HG02884 (cell line): ENCODE measurements around the gene VANGL1.
"Not testable (repeated sequence)": the region's sequence is repeated elsewhere in the genome, so short reads cannot be mapped to it uniquely, and the experiment has no call there.

Experiments
- ATAC-seq: cut with Tn5 transposase; IDR thresholded peaks from one replicate; pipeline ENCODE4 v1.9.1; 2021; ENCODE audit warnings: mild to moderate bottlenecking, moderate library complexity; ENCODE audit not compliant: unreplicated experiment

VANGL1 gene

DNA sequence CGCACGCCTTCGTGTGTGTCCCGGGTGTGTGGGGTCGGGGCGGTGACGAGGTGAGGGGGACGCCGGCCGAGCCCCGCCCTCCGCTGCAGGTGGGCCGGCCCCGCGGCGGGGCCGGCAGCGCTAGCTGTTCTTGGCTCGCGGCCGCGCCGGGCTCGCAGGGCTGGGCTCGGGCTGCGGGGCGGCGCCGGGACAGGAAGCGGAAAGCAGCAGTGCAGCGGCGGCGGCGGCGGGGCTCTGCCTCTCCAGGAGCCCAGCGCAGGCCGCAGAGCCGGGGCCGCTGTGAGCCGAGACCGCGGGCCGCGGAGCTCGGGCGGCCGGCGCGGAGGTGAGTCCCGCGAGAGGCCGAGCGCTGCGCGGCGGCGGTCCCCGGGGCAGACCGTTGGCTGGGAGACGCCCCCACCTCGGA lies at the start of gene VANGL1:
VANGL1 (plus strand) TSS at position 209 of the 406 bp plus-strand sequence. CDS start 9,444 bp downstream, outside the sequence.
- ATAC-seq, result peak; percentile 58

DNA sequence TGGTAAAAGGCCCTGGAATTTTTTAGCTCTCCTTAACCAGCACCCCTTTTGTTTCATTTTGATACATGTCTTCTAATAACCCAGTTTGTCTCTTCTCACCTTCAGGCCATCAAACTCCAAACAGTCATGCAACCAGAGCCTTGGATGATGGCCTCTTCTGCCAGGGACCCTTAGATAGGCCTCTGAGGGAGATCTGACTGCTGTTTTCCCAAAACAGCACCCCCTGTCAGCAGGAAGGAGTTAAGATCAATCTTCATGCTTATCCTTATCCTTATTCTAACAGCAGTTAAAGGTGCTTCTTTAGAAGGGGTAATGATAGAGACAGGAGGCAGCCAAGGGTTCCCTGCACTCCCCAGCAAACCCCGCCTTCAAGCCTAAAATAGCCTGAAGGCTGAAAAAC lies 49.5 kb upstream of the VANGL1 start:
- no peak for ATAC-seq

DNA sequence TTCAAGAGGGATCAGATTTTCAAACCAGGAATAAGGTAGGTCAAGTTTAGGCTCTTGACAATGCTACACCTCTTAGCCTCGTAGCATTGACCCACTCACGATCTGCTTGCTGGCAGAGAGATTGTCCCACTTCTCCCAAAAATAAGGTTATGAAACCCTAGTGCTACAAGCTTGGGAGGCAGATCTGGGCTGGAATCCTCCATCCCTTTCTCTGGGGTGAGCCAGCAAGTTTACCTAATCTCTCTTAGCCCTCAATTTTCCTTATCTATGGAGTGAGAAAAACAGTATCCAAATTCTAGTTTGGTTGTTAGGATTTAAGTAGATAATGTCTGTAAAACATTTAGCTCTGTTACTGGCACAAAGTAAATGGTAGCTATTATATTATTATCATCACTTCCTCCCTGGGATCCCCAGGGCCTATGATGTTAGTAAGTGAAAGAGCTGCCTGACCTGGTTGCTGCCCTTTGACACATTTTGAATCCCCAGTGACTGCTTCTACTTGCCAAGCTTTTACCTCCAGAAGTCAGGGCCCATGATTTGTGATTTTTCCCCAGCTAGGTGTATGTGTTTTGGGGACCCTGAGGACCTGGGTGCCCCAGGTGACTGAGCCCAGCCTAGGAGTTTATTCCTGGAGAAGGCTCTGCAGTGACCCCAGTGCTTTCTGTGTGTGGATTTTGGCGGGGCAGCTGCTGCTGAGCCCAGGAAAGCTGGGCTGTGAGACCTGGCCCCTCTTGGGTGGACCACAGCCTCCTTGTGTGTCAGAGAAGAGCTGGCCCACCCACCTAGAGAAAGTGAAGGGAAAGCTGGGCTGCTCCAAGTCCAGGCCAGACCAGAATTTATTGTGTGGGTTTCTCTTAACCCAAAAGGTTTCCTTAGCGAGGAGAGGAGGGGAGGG lies 48.2 kb upstream of the VANGL1 start:
- ATAC-seq, result no peak

DNA sequence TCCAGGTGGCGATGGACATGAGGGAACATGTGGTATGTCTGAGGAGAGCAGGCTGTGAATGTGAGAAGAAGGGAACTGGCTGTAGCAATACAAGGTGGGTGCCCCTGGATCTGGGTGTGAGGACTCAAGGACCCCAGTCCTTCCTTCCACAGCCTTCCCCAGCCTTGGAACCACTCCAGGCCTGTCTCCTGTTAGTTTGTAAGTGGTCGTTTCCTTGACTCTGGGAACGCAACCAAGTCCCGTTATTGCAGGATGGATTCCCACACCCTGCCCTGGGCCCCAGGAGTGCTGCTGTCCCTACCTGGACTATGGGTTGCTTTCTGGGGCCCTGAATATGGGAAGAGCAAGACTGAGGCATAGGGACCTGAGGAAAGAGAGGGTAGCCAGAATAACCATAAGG lies 47.2 kb upstream of the VANGL1 start:
- no peak for ATAC-seq

DNA sequence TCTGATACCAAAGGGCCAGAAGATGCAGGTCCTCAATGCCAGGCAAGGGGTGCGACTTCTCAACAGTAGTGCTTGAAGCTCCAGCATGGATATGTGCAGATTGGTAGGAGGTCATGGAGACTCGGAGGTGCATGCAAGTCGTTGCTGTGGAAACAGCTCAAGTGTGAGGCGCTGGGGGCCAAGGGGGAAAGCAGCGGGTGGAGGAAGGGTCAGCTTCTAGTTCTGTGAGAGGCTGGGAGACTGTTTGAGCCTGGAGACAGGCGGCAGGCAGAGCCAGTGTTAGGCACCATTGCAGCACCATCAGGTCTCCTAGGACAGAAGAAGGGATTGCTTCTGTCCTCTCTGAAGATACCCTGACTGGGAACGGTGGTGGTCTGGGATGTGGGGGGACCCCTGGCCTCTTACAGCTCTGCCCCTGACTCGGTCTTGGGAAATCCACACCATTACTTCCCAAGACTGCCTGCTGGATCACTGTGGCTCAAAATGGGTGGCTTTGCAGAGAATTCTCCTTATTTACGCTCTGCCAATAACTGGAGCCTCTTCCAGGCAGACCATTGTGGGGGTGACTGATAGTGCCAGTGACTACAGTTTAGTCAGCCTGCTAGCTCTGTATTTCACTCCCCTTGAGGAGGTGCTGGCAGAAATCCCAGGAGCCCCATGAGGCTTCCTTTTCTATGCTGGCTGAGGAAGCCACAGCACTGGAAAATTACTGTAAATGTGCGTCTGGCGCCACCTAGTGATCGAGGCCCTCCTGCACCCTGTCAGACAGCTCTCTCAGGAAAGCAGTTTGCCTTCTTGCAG lies 46.3 kb upstream of the VANGL1 start:
- peak; percentile 93 for ATAC-seq

DNA sequence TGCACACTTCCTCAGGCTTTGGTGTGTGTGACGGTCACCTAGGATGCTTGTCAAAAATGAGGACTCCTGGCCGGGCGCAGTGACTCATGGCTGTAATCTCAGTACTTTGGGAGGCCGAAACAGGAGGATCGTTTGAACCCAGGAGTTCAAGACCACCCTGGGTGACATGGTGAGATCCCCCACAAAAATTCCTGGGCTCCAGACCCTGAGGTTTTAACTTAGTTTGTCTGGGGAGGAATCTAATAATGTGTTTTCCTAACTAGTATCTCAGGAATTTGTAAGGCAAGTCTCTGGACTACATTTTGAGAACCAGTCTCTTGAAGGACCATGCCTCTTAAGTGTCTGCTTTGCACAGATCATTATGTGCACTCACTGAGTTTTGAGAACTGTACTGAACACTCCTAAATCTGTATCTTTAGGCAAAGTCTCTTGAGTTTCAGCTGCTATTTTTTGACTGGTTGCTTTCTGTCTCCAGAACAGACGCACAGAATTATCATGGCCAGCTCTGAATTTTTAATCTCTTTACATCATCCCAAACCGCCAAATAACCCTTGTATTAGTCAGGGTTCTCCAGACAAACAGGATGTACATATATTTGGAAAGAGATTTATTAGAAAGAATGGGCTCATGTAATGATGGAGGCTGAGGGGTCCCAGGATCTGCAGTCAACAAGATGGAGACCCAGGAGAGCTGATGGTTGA lies 45.5 kb upstream of the VANGL1 start:
- no peak for ATAC-seq

DNA sequence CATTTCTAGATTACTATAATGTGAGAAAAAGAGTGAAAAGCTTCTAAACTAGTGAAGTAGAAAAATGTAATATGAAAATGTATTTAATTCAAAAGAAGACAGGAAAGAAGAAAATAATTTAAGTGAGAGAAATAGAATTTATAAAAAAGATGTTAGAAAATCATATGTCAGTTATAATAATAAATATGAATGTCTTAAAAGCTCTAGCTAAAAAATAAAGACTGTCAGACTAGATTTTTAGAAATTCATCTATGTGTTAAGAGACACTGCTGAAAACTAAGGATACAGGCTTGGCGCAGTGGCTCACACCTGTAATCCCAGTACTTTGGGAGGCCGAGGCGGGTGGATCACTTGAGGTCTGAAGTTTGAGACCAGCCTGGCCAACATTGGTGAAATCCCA lies 37.3 kb upstream of the VANGL1 start:
- ATAC-seq, result no peak

DNA sequence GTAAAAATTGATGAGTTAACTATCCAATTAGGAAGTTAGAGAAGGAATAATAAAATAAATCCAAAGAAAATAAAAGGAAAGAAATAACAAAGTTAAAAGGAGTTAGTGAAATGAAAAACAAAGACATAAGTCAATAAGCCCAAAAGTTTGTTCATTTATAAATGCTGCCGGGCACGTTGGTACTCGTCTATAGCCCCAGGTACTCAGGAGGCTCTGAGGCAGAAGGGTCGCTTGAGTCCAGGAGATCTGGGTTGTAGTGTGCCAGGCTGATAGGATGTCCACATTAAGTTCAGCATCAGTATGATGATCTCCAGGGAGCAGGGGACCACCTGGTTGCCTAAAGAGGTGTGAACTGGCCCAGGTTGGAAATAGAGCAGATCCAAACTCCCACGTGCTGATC lies 35.5 kb upstream of the VANGL1 start:
- ATAC-seq, result no peak

DNA sequence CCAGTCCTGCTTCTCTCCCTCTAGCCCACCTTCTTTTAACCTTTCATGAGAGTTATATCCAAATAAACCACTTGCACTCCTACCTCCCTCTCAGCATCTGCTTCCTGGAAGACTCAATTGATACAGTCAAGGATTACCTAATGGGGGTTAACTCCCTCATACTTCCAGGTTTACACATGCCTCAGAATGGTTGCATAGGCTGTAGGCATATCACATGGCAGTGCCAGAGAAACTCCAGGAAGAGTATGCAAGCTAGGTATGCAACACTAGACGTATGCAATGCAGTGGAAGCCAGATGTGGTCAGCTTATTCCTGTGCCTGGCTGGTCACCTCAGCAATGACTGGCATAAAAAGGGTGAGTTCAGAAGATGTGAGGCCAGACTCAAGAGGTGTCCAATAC lies 32.7 kb upstream of the VANGL1 start:
- ATAC-seq, result no peak

DNA sequence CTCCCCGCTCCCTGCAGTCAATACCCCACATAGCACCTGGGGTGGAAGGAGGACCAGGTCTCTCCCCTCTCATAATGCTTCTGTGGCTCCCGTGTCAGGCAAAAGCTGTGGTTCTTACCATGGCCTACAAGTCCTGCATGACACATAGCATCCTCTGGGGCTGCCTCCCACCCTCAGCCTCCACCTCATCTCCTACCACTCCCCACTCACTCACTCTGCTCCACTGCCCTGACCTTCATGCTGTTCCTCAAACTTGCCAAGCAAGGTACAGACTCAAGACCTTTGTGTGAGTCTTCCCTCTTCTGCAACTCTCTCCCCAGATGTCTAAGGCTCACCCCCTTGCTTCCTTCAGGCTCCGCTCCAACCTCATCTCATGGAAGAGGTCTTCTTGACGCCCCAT lies 28.0 kb upstream of the VANGL1 start:
- ATAC-seq, result no peak

DNA sequence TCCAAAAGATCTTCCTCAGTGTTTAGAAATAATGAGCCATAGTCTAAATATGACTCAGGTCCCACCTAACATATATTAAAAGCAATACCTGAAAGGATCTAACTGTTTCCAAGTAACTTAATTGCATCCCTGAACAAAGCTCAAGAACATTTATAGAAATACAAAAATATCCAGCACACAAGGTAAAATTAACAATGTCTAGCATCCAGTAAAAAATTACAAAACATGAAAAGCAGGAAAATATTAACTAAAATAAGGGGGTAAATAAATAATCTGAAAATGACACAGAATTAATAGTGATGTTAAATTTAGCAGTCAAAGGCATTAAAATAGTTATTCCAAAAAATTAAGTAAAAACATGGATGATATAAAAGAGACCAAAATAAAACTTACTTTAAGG lies 21.3 kb upstream of the VANGL1 start:
- no peak for ATAC-seq

DNA sequence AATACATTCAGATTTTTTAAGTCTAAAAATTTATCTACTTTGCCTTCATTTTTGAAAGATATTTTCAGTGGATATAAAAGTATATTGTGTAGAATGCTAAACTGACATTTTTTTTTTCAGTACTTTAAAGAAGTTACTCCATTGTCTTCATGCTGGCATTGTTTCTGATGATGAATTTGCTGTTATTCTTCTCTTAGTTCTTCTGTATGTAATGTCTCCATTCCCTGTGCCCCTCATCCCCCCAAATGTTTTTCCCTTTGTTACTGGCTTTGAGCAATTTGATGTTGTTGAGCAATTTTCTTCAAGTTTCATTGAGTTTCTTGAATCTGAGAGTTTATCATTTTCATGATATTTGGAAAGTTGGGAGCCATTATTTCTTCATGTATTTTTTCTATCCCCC lies 20.8 kb upstream of the VANGL1 start:
- no peak for ATAC-seq

DNA sequence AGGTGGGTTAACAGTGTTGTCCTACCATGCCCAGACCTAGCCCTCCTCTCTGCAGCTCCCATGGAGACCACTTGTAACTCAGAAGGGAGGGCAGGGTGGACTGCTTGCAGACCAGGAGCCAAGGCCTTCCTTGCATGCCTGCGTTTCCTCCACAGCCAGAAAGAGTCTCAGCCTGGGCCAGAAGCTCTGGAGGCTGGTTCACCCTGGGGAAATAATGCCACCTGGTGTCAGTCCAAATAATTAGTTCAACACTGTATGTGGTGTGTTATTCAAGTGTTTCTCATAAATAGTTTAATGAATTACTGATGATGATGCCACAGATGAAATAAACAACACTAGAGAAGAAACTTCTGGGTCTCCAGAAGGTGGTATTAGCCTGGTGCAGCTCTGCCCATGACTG lies 16.9 kb upstream of the VANGL1 start:
- ATAC-seq, result no peak

DNA sequence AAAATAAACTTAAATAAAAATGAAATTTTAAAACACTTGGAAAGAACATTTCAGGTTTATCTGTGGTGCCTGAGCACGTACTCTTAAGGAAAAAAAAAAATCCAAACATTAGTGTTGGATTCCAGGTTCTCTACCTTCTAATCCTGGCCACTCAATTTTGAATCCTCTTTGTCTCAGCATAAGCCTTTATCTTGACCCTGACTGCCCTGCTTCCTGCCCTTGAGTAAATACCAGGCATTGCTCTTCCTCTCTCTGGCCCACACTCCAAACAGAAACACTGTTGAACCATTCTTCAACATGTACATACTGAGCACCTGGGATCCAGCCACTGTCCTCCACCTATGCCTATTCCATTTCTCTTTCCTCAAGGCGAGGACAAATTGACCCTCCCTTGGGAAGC lies 11.4 kb upstream of the VANGL1 start:
- ATAC-seq, result no peak

DNA sequence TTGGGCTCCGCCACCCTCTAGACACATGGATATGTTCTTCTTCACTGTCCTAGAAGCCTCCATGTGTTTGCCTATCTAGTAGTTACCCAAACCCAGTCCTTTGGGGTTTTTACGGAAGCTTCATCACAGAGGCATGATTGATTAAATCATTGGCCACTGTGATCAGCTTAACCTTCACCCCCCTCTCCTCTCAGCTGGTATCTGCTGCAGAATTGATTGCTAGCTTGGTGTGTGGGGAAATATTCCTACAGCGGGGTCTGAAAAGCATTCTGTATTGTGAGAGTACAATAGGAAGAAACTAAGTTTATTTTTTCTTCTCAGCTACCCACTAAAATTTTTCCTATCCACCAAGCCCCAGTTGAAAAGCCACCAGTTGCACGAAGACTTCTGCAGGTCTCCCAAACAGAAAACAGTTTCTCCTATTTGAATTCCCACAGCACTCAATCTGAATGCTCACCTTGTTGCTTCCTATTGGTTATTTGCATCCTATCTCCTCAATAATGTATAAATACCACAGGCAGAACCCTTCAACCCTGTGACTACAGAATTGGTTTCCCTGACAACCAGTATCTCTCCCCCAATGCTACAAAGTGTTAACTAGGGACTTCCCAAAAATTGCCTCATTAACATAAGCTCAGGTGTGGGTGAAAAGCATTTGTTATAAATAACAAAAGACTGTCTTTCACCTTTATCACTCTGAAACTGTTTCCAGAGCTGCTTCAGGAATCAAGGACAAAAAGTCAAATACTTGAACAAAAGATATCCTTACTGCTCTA lies 9.3 kb upstream of the VANGL1 start:
- ATAC-seq, result no peak

DNA sequence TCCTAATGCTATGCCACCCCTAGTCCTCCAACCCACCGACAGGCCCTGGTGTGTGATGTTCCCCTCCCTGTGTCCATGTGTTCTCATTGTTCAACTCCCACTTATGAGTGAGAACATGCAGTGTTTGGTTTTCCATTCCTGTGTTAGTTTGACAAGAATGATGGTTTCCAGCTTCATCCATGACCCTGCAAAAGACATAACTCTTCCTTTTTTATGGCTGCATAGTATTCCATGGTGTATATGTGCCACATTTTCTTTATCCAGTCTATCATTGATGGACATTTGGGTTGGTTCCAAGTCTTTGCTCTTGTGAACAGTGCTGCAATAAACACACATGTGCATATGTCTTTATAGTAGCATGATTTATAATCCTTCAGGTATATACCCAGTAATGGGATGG lies 8.2 kb upstream of the VANGL1 start:
- ATAC-seq, result not testable (repeated sequence)

DNA sequence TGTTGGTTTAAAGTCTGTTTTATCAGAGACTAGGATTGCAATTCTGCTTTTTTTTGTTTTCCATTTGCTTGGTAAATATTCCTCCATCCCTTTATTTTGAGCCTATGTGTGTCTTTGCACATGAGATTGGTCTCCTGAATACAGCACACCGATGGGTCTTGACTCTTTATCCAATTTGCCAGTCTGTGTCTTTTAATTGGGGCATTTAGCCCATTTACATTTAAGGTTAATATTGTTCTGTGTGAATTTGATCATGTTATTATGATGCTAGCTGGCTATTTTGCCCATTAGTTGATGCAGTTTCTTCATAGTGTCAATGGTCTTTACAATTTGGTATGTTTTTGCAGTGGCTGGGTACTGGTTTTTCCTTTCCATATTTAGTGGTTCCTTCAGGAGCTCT lies 4.5 kb upstream of the VANGL1 start:
- ATAC-seq, result not testable (repeated sequence)

DNA sequence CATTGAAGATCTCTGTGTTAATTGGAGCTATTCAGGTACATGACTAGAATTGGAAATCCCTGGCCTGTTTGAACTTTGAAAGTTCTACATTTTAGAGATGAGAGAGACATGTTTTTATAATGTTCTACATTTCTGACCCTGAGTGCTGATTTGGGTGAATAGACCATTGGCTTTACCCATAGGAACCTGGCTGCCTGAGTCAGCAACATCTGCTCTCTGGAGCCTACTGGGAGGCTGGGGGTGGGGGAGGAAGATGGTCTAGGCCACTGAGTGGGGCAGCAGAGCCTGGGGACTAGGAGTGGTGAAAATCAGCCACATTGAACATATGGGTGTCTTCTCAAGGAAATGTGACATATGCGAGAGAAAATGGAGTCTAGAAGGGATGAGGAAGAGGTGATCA lies 1.4 kb upstream of the VANGL1 start:
- no peak for ATAC-seq

DNA sequence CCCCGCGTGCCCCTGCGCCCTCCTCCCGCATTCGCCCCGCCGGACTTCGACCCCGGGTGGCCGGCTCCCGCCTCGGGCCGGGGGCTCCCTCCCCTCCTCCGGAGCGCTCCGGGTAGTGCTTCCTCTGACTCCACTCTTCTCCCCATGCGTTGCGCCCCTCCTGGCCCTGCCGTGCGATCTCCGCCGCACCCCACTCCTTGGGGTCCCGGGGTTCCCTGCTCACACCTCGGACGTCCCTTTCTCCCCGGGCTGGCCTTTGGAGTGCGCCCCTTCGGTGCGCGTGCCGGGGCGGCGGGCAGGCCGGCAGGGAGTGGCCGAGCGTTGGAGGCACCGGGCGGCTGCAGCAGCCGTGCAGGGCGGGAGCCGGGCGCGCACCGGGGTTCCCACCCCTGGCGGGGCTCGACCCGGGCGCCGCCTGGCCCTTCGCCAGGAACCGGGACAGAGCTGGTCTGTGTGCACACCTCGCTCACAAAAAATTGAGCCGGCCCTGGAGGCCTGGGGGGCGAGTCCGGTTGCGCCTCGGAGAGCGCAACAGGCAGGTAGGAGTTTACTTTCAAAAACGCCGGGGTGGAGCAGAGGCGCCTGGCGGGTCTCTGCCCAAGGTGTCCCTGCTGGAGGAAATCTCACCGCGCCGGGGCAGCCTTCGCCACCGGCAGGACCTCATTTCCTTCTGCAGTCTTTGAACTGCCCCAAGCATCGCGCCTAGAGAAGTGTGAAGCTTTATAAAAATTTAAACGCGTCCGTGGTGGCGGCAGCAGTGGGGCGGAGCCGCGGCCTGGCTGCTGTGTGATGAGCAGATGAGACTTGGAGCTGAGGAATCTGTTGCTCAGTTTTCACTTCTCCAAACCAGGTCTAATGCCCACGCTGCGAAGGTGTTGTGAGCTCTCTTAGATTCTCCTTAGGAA lies 650 bp downstream of the VANGL1 start:
- ATAC-seq, result peak; percentile 65

DNA sequence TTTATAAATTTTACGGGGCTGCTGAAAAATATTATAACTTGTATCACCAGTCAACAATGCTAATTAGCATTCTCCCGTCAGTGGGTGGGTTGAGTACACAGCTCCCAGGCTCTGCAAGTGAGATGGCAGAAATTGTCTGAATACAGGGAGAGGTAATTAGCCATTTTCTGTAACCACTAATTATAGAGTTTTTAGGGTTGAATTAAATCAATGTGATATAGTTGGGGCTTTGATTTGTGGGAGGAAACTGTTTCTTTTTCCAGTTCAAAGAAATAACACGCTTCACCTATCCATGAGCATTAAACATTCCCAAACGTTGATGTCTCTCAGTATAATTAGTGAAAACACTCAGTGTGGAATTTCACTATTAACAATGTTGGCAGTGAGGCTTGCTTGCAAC lies 1.5 kb downstream of the VANGL1 start:
- no peak for ATAC-seq
